B cell (primary cell): Measurements from ENCODE around the gene HSD11B2. TPM values are rescaled to one million over a fixed set of nuclear protein-coding genes. Genes with fewer than 3 reads are reported as not detected.

Experiments used
- ATAC-seq: fragments of 200-7000 bp; cut with Tn5 transposase; one replicate; pipeline ENCODE4 v1.10.0; 2021; ENCODE audit warnings: low read depth, mild to moderate bottlenecking, moderate number of reproducible peaks, moderate library complexity
- CTCF ChIA-PET: fragments of 350-600 bp; sonication (Branson Sonifier 250); formaldehyde crosslinking; loops from one replicate; lab custom pipeline; 2021; ENCODE audit warnings: antibody characterized with exemption, inconsistent platforms; lab: Charles Lee
- POLR2A ChIA-PET: fragments of 350-600 bp; sonication (Branson Sonifier 250); formaldehyde crosslinking; loops from one replicate; lab custom pipeline; 2021; ENCODE audit warnings: antibody characterized with exemption; lab: Charles Lee
- DNase-seq: peaks from one replicate; pipeline ENCODE4 v3.0.0; 2013
- H2AFZ ChIP-seq: 2 replicates; pipeline ENCODE4 v1.6.1; 2012; ENCODE audit warnings: mild to moderate bottlenecking, low read depth, low read length; ENCODE audit not compliant: insufficient read depth, poor library complexity, severe bottlenecking
- H3K27ac ChIP-seq, 2 donors: 1 replicate in 1 of 2; 2 replicates in 1 of 2; pipeline ENCODE4 v1.5.1; 2012 to 2013; ENCODE audit warnings: low read length in 2 of 2, mild to moderate bottlenecking in 2 of 2, moderate library complexity in 1 of 2
- H3K27me3 ChIP-seq, 4 experiments: fragments of 200-600 bp in 1 of 4; sonication (generic) in 1 of 4; replicated peaks in 1 of 4; 1 replicate in 2 of 4; 2 replicates in 2 of 4; pipeline versions ENCODE4 v1.6.1 to v1.7.0; 2013 to 2016; ENCODE audit warnings: low read length in 3 of 4, mild to moderate bottlenecking in 2 of 4, mixed read lengths in 1 of 4, moderate library complexity in 1 of 4; ENCODE audit not compliant: insufficient read depth in 4 of 4, control insufficient read depth in 3 of 4; ENCODE audit errors: control extremely low read depth in 1 of 4
- H3K36me3 ChIP-seq, 2 experiments: replicated peaks in 1 of 2; 1 replicate in 1 of 2; 2 replicates in 1 of 2; pipeline versions ENCODE4 v1.6.1 to v1.7.1; 2013; ENCODE audit warnings: low read length in 1 of 2; ENCODE audit not compliant: insufficient read depth in 2 of 2, control insufficient read depth in 1 of 2; ENCODE audit errors: control extremely low read depth in 1 of 2, extremely low read depth in 1 of 2
- H3K4me1 ChIP-seq, 2 donors: fragments of 200-600 bp in 1 of 2; sonication (generic) in 1 of 2; 1 replicate in 1 of 2; 2 replicates in 1 of 2; pipeline versions ENCODE4 v1.5.1 to v1.6.1; 2013 to 2017; ENCODE audit warnings: low read length in 2 of 2; ENCODE audit not compliant: control insufficient read depth in 2 of 2, insufficient read depth in 2 of 2
- H3K4me2 ChIP-seq: replicated peaks from 2 replicates; pipeline ENCODE3; 2012; ENCODE audit warnings: mild to moderate bottlenecking, low read depth, low read length; ENCODE audit not compliant: poor library complexity, severe bottlenecking
- H3K4me3 ChIP-seq, 5 experiments: fragments of 200-600 bp in 1 of 5; sonication (generic) in 1 of 5; 1 replicate in 3 of 5; 2 replicates in 2 of 5; pipeline versions ENCODE4 v1.5.1 to v1.7.0; 2011 to 2016; ENCODE audit warnings: low read length in 4 of 5, mild to moderate bottlenecking in 4 of 5, low read depth in 2 of 5, control low read depth in 1 of 5, moderate library complexity in 1 of 5; ENCODE audit not compliant: insufficient read depth in 1 of 5; ENCODE audit errors: control extremely low read depth in 1 of 5, extremely low read depth in 1 of 5
- H3K79me2 ChIP-seq: fragments of 200-600 bp; sonication (generic); one replicate; pipeline ENCODE4 v1.6.0; 2016; ENCODE audit warnings: low read length; ENCODE audit not compliant: control insufficient read depth, insufficient read depth
- H3K9ac ChIP-seq: fragments of 200-600 bp; sonication (generic); 2 replicates; pipeline ENCODE4 v1.6.1; 2017; ENCODE audit warnings: mild to moderate bottlenecking, low read length, moderate library complexity
- H3K9me3 ChIP-seq, 3 donors: one replicate each; pipeline versions ENCODE4 v1.6.1 to v1.7.1; 2013; ENCODE audit warnings: low read length in 2 of 3; ENCODE audit not compliant: control insufficient read depth in 2 of 3, insufficient read depth in 1 of 3; ENCODE audit errors: control extremely low read depth in 1 of 3
- H4K20me1 ChIP-seq: 2 replicates; pipeline ENCODE4 v1.6.0; 2012; ENCODE audit warnings: mild to moderate bottlenecking, low read length; ENCODE audit not compliant: insufficient read depth, control insufficient read depth, poor library complexity, severe bottlenecking
- H3K27ac Mint-ChIP-seq: one replicate; pipeline ENCODE4 v1.8.0; 2021; ENCODE audit warnings: mixed read lengths
- H3K27me3 Mint-ChIP-seq: one replicate; pipeline ENCODE4 v1.8.0; 2021; ENCODE audit warnings: mixed read lengths
- H3K4me1 Mint-ChIP-seq: one replicate; pipeline ENCODE4 v1.8.0; 2021; ENCODE audit warnings: mixed read lengths
- H3K4me3 Mint-ChIP-seq: one replicate; pipeline ENCODE4 v1.8.0; 2021; ENCODE audit warnings: mixed read lengths
- H3K9me3 Mint-ChIP-seq: one replicate; pipeline ENCODE4 v1.8.0; 2022; ENCODE audit warnings: mixed read lengths; ENCODE audit not compliant: insufficient read depth
- CTCF ChIP-seq: fragments of 200-600 bp; IDR thresholded peaks from one replicate; pipeline ENCODE4 v1.8.0; 2022; ENCODE audit warnings: antibody characterized with exemption, mild to moderate bottlenecking
- EZH2 ChIP-seq: IDR thresholded peaks from 2 replicates; pipeline ENCODE4 v1.6.1; 2012; ENCODE audit warnings: borderline replicate concordance, low read depth, mild to moderate bottlenecking, moderate library complexity, low read length; ENCODE audit not compliant: insufficient read depth, poor library complexity, severe bottlenecking
- WGBS: methylation state at CpG from one replicate; pipeline ENCODE4 v1.1.5; 2013; ENCODE audit warnings: missing lambda C conversion rate; ENCODE audit not compliant: insufficient coverage; 5-methylcytosine and 5-hydroxymethylcytosine counted together
- intact Hi-C: fragments of 100-400 bp; cut with micrococcal nuclease; formaldehyde crosslinking; loops from one replicate; pipeline ENCODE4 v1.10.0; 2022
- polyA plus RNA-seq: library from polyadenylated mRNA; depleted of rRNA; stranded (reverse); fragments of >200 nt; gene quantifications from 2 replicates; pipeline ENCODE4 v1.2.3, GENCODE V29; 2012
- total RNA-seq, 2 donors: library from RNA; stranded (reverse); fragments of 120-200 nt in 1 of 2; gene quantifications; 1 replicate in 1 of 2; 2 replicates in 1 of 2; pipeline versions ENCODE4 v1.2.3 to v1.2.4, GENCODE V29; 2013 to 2022

HSD11B2 gene
- total and polyA plus RNA-seq, 2 donors (not counting 1 experiment from before 2014, with no cell fraction given): 0.09 TPM; not detected in 1

- no peak for ATAC-seq
- peaks cover 0 to 2% (median 0%) of the 10 kb centered on the region in 3 donors for H3K9me3 ChIP-seq
- H3K4me2 ChIP-seq: no peak overlapping the region
- no peak overlapping the region for H2AFZ ChIP-seq
- no peaks in the 10 kb centered on the region for H3K4me1 ChIP-seq
- peaks cover 22% of the 10 kb centered on the region for H3K79me2 ChIP-seq
- DNase-seq: no peak
- H3K36me3 ChIP-seq: peaks cover 0 to 82% of the 10 kb centered on the region in 2 experiments
- Mint-ChIP-seq H3K27me3 (no peaks in the 10 kb centered on the region), H3K27ac (no peak overlapping the region), H3K9me3 (no peaks in the 10 kb centered on the region), H3K4me3 (no peak overlapping the region), H3K4me1 (peaks cover 3% of the 10 kb centered on the region)
- WGBS: 96% methylated on average over 2 of the region's 2 CpGs
- H3K9ac ChIP-seq: no peak overlapping the region
- H4K20me1 ChIP-seq: peaks cover 84% of the 10 kb centered on the region
- intact Hi-C loops: no loop called here
- H3K27ac ChIP-seq: no peak overlapping the region
- no peak for TF ChIP-seq CTCF
- no peak for TF ChIP-seq EZH2
- CTCF ChIA-PET: interaction anchor here (1.6 to 4.5 kb wide), 3 partner anchors 19 to 24 kb away, joined by 4 to 29 read pairs (median 6); no protein-coding TSS in a partner anchor
- no peaks in the 10 kb centered on the region for H3K27me3 ChIP-seq
- POLR2A ChIA-PET: no interaction called here
- H3K4me3 ChIP-seq: no peak overlapping the region
Measured at GRCh38 chr16:67449336-67449735, 18.4 kb downstream of the HSD11B2 start.

GRCh38 chr16:67449739-67450138 is 18.8 kb downstream of the HSD11B2 start:
- ChIA-PET CTCF (interaction anchor here (1.6 to 4.5 kb wide), 3 partner anchors 18 to 24 kb away, joined by 4 to 29 read pairs (median 6); no protein-coding TSS in a partner anchor), POLR2A (interaction anchor here (0.6 kb wide), 1 partner anchor 286 kb away, joined by 4 read pairs; no protein-coding TSS in a partner anchor)
- H3K27ac Mint-ChIP-seq: no peak overlapping the region
- TF ChIP-seq CTCF (no peak), EZH2 (no peak)
- H3K4me1 Mint-ChIP-seq: peaks cover 3% of the 10 kb centered on the region
- Histone ChIP-seq H3K79me2 (peaks cover 25% of the 10 kb centered on the region), H3K4me1 (no peaks in the 10 kb centered on the region), H3K27me3 (no peaks in the 10 kb centered on the region), H3K9me3 (peaks cover 0 to 2% (median 0%) of the 10 kb centered on the region in 3 donors), H4K20me1 (peaks cover 84% of the 10 kb centered on the region), H2AFZ (no peak overlapping the region), H3K4me3 (no peak overlapping the region), H3K9ac (no peak overlapping the region), H3K4me2 (no peak overlapping the region), H3K27ac (no peak overlapping the region), H3K36me3 (peaks cover 0 to 78% of the 10 kb centered on the region in 2 experiments)
- WGBS: 93% methylated on average over 3 of the region's 3 CpGs
- intact Hi-C loops: no loop called here
- H3K27me3 Mint-ChIP-seq: no peaks in the 10 kb centered on the region
- ATAC-seq (no peak), DNase-seq (no peak)
- H3K9me3 Mint-ChIP-seq: no peaks in the 10 kb centered on the region
- no peak overlapping the region for H3K4me3 Mint-ChIP-seq
